Endothelial cell of umbilical vein (primary cell): ENCODE measurements around the gene TBC1D9B. TPM values are rescaled to one million over a fixed set of nuclear protein-coding genes. Genes with fewer than 3 reads are reported as not detected.

Source experiments
- BruUV-seq: library from RNA; stranded (reverse); fragments of 400-500 nt; replicated peaks from 2 replicates; lab custom pipeline; 2021; lab: Mats Ljungman, UMichigan
- CTCF ChIA-PET: fragments of 300-600, 350-600 bp; sonication (Branson Sonifier 250); formaldehyde crosslinking; loops from one replicate; lab custom pipeline; 2021; ENCODE audit warnings: antibody characterized with exemption, inconsistent platforms; lab: Charles Lee
- POLR2A ChIA-PET: fragments of 300-600, 350-600 bp; sonication (Branson Sonifier 250); formaldehyde crosslinking; loops from one replicate; lab custom pipeline; 2021; ENCODE audit warnings: antibody characterized with exemption, inconsistent platforms; lab: Charles Lee
- DNase-seq: peaks from one replicate; pipeline ENCODE4 v3.0.0-alpha.2; 2011; ENCODE audit warnings: low read depth, low spot score
- FAIRE-seq: peaks from 2 replicates; lab custom pipeline; 2011; peaks lifted over from hg19 to GRCh38; lab: Jason Lieb, UNC
- H2AFZ ChIP-seq: 2 replicates; pipeline ENCODE4 v1.6.0; 2012; ENCODE audit warnings: low read depth, low read length, control low read depth, inconsistent platforms
- H3K27ac ChIP-seq: 2 replicates; pipeline ENCODE4 v1.5.1; 2011; ENCODE audit warnings: low read depth, mild to moderate bottlenecking, control low read depth, low read length, moderate library complexity; ENCODE audit not compliant: insufficient read depth
- H3K27me3 ChIP-seq, 2 experiments: 2 replicates each; pipeline versions ENCODE4 v1.6.0 to v1.6.1; 2011; ENCODE audit warnings: low read length in 2 of 2, mixed read lengths in 1 of 2; ENCODE audit not compliant: control insufficient read depth in 2 of 2, insufficient read depth in 2 of 2
- H3K36me3 ChIP-seq, 2 experiments: 2 replicates in 1 of 2; 3 replicates in 1 of 2; pipeline ENCODE4 v1.5.1; 2011; ENCODE audit warnings: low read length in 2 of 2, mild to moderate bottlenecking in 1 of 2, moderate library complexity in 1 of 2; ENCODE audit not compliant: control insufficient read depth in 2 of 2, insufficient read depth in 2 of 2; ENCODE audit errors: extremely low read depth in 1 of 2
- H3K4me1 ChIP-seq: 3 replicates; pipeline ENCODE4 v1.5.1; 2011; ENCODE audit warnings: mild to moderate bottlenecking, low read length; ENCODE audit not compliant: control insufficient read depth, insufficient read depth; ENCODE audit errors: extremely low read depth
- H3K4me2 ChIP-seq: 2 replicates; pipeline ENCODE4 v1.6.1; 2011; ENCODE audit warnings: low read length, control low read depth, mixed read lengths; ENCODE audit not compliant: insufficient read depth
- H3K4me3 ChIP-seq, 3 experiments: fragments of 200-600 bp in 1 of 3; sonication (generic), shearing (Covaris generic) in 1 of 3; replicated peaks in 1 of 3; 2 replicates each; pipeline ENCODE4 v1.5.1; 2011 to 2016; ENCODE audit warnings: control low read depth in 3 of 3, low read length in 3 of 3, mild to moderate bottlenecking in 2 of 3, inconsistent platforms in 1 of 3, low read depth in 1 of 3, moderate library complexity in 1 of 3; ENCODE audit not compliant: insufficient read depth in 1 of 3
- H3K79me2 ChIP-seq: 2 replicates; pipeline ENCODE4 v1.6.0; 2012; ENCODE audit warnings: low read length, inconsistent platforms; ENCODE audit not compliant: control insufficient read depth, insufficient read depth
- H3K9ac ChIP-seq: replicated peaks from 2 replicates; pipeline ENCODE3; 2011; ENCODE audit warnings: low read length, control low read depth; ENCODE audit not compliant: insufficient read depth; ENCODE audit errors: extremely low read depth
- H3K9me1 ChIP-seq: replicated peaks from 3 replicates; pipeline ENCODE4 v1.6.0; 2011; ENCODE audit warnings: mild to moderate bottlenecking, low read length; ENCODE audit not compliant: control insufficient read depth, insufficient read depth; ENCODE audit errors: extremely low read depth
- H3K9me3 ChIP-seq: replicated peaks from 2 replicates; pipeline ENCODE4 v1.5.1; 2012; ENCODE audit warnings: low read length, inconsistent platforms; ENCODE audit not compliant: control insufficient read depth, insufficient read depth
- H4K20me1 ChIP-seq: replicated peaks from 2 replicates; pipeline ENCODE3; 2011; ENCODE audit warnings: mild to moderate bottlenecking, low read length; ENCODE audit not compliant: control insufficient read depth, insufficient read depth; ENCODE audit errors: extremely low read depth
- CTCF ChIP-seq, 2 donors: IDR thresholded peaks; 1 replicate in 1 of 2; 2 replicates in 1 of 2; pipeline ENCODE4 v1.5.1; 2011; ENCODE audit warnings: low read length in 2 of 2, mild to moderate bottlenecking in 2 of 2, moderate library complexity in 2 of 2, control low read depth in 1 of 2, inconsistent platforms in 1 of 2, low read depth in 1 of 2; ENCODE audit not compliant: insufficient read depth in 1 of 2; ENCODE audit errors: extremely low read depth in 1 of 2
- EZH2 ChIP-seq: IDR thresholded peaks from 2 replicates; pipeline ENCODE4 v1.6.1; 2012; ENCODE audit warnings: borderline replicate concordance, low read depth, mild to moderate bottlenecking, moderate library complexity, low read length, inconsistent platforms; ENCODE audit not compliant: severe bottlenecking
- FOS ChIP-seq: IDR thresholded peaks from 2 replicates; pipeline ENCODE4 v1.6.1; 2011; ENCODE audit warnings: mild to moderate bottlenecking, low read length, moderate library complexity, borderline replicate concordance; ENCODE audit not compliant: insufficient read depth
- GATA2 ChIP-seq: IDR thresholded peaks from 2 replicates; pipeline ENCODE4 v1.7.0; 2011; ENCODE audit warnings: low read depth, mild to moderate bottlenecking, moderate library complexity, mixed read lengths, low read length; ENCODE audit not compliant: insufficient read length, insufficient read depth
- JUN ChIP-seq: IDR thresholded peaks from 2 replicates; pipeline ENCODE4 v1.6.1; 2011; ENCODE audit warnings: borderline replicate concordance, low read depth; ENCODE audit not compliant: insufficient read length, insufficient read depth
- MYC ChIP-seq: IDR thresholded peaks from one replicate; pipeline ENCODE4 v1.6.1; 2011; ENCODE audit warnings: mild to moderate bottlenecking, low read depth, low read length
- POLR2A ChIP-seq: IDR thresholded peaks from 2 replicates; pipeline ENCODE4 v1.6.1; 2012; ENCODE audit warnings: low read depth, mild to moderate bottlenecking, control low read depth, low read length
- POLR2AphosphoS5 ChIP-seq: IDR thresholded peaks from 2 replicates; pipeline ENCODE4 v1.6.1; 2012; ENCODE audit warnings: low read depth, mild to moderate bottlenecking, control low read depth, low read length, moderate library complexity; ENCODE audit not compliant: insufficient read depth
- dilution Hi-C: fragments of 300-500 bp; cut with MboI; formaldehyde crosslinking; loops from one replicate; pipeline ENCODE4 v1.15.0; 2019; ENCODE audit warnings: low sequenced_read_pairs; ENCODE audit not compliant: extremely low pct_ligation_motif_present
- intact Hi-C: fragments of 100-400 bp; cut with micrococcal nuclease; formaldehyde crosslinking; loops from one replicate; pipeline ENCODE4 v1.10.0; 2022
- polyA plus RNA-seq, 4 experiments: library from polyadenylated mRNA; depleted of rRNA in 3 of 4; stranded (reverse) in 3 of 4; unstranded in 1 of 4; fragments of >200 nt; gene quantifications; 2 replicates each; pipeline versions ENCODE4 v1.2.1 to v1.2.3, GENCODE V29; 2011 to 2012; ENCODE audit warnings: missing spikeins in 1 of 4
- total RNA-seq: library from RNA; stranded (reverse); gene quantifications from 2 replicates; pipeline ENCODE4 v1.2.3, GENCODE V29; 2021
- TF ChIP-seq, protein P1 (sequence below): IDR thresholded peaks from 2 replicates; pipeline ENCODE4 v1.6.1; 2011; ENCODE audit not compliant: insufficient read depth, insufficient read length

The TBC1D9B gene
- total and polyA plus RNA-seq, 2 donors (not counting 3 experiments of a cell fraction or from before 2014, with no cell fraction given): 82.8 to 150 TPM

- no peaks in the 10 kb centered on the region for H3K4me1 ChIP-seq
- no peak overlapping the region for H2AFZ ChIP-seq
- no peaks in the 10 kb centered on the region for H3K27me3 ChIP-seq
- POLR2A ChIA-PET: no interaction called here
- H3K9ac ChIP-seq: no peak overlapping the region
- dilution Hi-C loops (no loop called here), intact Hi-C loops (no loop called here)
- FAIRE-seq: no peak
- no peak for DNase-seq
- no TSS peak for BruUV-seq
- CTCF ChIA-PET: interaction anchor here (1.6 kb wide), 1 partner anchor 73 kb away, joined by 4 read pairs; no protein-coding TSS in a partner anchor
- H3K9me1 ChIP-seq: no peaks in the 10 kb centered on the region
- H3K79me2 ChIP-seq: no peaks in the 10 kb centered on the region
- TF ChIP-seq CTCF (IDR thresholded peaks at IDR 0.05; ENCODE audit: extremely low read depth in 1 of 2, insufficient read depth in 1 of 2, low read depth in 1 of 2, low read length in 2 of 2) (no peak), MYC (no peak), POLR2AphosphoS5 (no peak), EZH2 (no peak), GATA2 (no peak), JUN (no peak), FOS (no peak), POLR2A (no peak)
- TF ChIP-seq, protein P1, sequence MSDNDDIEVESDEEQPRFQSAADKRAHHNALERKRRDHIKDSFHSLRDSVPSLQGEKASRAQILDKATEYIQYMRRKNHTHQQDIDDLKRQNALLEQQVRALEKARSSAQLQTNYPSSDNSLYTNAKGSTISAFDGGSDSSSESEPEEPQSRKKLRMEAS: no peak
- H3K4me3 ChIP-seq: no peak overlapping the region
- no peaks in the 10 kb centered on the region for H4K20me1 ChIP-seq
- no peak overlapping the region for H3K4me2 ChIP-seq
- H3K36me3 ChIP-seq: peaks cover 4 to 73% of the 10 kb centered on the region in 2 experiments
- no peak overlapping the region for H3K27ac ChIP-seq
- no peaks in the 10 kb centered on the region for H3K9me3 ChIP-seq
Measured at GRCh38 chr5:179874536-179875292, 33.0 kb downstream of the TBC1D9B start.
